ENCODE results near the gene TFF3.

The TFF3 gene

GRCh38 chr21:42289926-42290325 lies 25.3 kb downstream of the TFF3 start:
- DNase-seq (ENCODE audit: low read depth) = no peak

- DNase-seq (ENCODE audit: low read depth) = no peak
Measured at GRCh38 chr21:42288962-42289361, 26.2 kb downstream of the TFF3 start.

GRCh38 chr21:42287193-42288083 lies 27.8 kb downstream of the TFF3 start:
- no peak for DNase-seq (ENCODE audit: low read depth)

GRCh38 chr21:42286416-42286815 lies 28.8 kb downstream of the TFF3 start:
- no peak for DNase-seq (ENCODE audit: low read depth)

- no peak for DNase-seq (ENCODE audit: low read depth)
Measured at GRCh38 chr21:42285569-42286245, 29.5 kb downstream of the TFF3 start.

GRCh38 chr21:42282715-42283114 lies 32.5 kb downstream of the TFF3 start:
- no peak for DNase-seq (ENCODE audit: low read depth)

GRCh38 chr21:42282021-42282420 lies 33.2 kb downstream of the TFF3 start:
- DNase-seq (ENCODE audit: low read depth) = no peak

GRCh38 chr21:42281181-42281680 lies 34.0 kb downstream of the TFF3 start:
- no peak for DNase-seq (ENCODE audit: low read depth)

- no peak for DNase-seq (ENCODE audit: low read depth)
Measured at GRCh38 chr21:42280356-42281180, 34.6 kb downstream of the TFF3 start.

GRCh38 chr21:42279888-42280287 lies 35.3 kb downstream of the TFF3 start:
- no peak for DNase-seq (ENCODE audit: low read depth)

- no peak for DNase-seq (ENCODE audit: low read depth)
Measured at GRCh38 chr21:42279341-42279871, 35.8 kb downstream of the TFF3 start.

GRCh38 chr21:42278451-42279149 lies 36.6 kb downstream of the TFF3 start:
- no peak for DNase-seq (ENCODE audit: low read depth)

GRCh38 chr21:42277593-42277992 lies 37.6 kb downstream of the TFF3 start:
- DNase-seq (ENCODE audit: low read depth) = no peak

- DNase-seq (ENCODE audit: low read depth) = no peak
Measured at GRCh38 chr21:42276526-42277154, 38.6 kb downstream of the TFF3 start.

- DNase-seq (ENCODE audit: low read depth) = no peak
Measured at GRCh38 chr21:42276076-42276475, 39.1 kb downstream of the TFF3 start.

- no peak for DNase-seq (ENCODE audit: low read depth)
Measured at GRCh38 chr21:42272984-42273600, 42.1 kb downstream of the TFF3 start.

GRCh38 chr21:42272109-42272962 lies 42.9 kb downstream of the TFF3 start:
- no peak for DNase-seq (ENCODE audit: low read depth)

- DNase-seq (ENCODE audit: low read depth) = no peak
Measured at GRCh38 chr21:42271065-42271464, 44.1 kb downstream of the TFF3 start.

- no peak for DNase-seq (ENCODE audit: low read depth)
Measured at GRCh38 chr21:42269386-42269785, 45.8 kb downstream of the TFF3 start.

Data from stimulated activated CD4-positive, alpha-beta T cell treated with anti-CD3 and anti-CD28 coated beads, Interleukin-2, amount 100 ng/mL, for 4 hours (primary cell).